ENCODE data around the gene DENND11. TPM values are rescaled to one million over a fixed set of nuclear protein-coding genes. Genes with fewer than 3 reads are reported as not detected.

DENND11 gene
- total RNA-seq, 1 donor from 2014 or later = 9.5 TPM

GRCh38 chr7:141663081-141663849 is 38.7 kb downstream of the DENND11 start:
- Mint-ChIP-seq H3K4me3 (ENCODE audit: unreplicated experiment) (no peak overlapping the region), H3K27ac (ENCODE audit: unreplicated experiment) (no peak overlapping the region), H3K36me3 (ENCODE audit: unreplicated experiment) (peaks cover 5% of the 10 kb centered on the region), H3K4me1 (ENCODE audit: low read depth, unreplicated experiment) (peaks cover 1% of the 10 kb centered on the region), H3K27me3 (ENCODE audit: unreplicated experiment) (peaks cover 5% of the 10 kb centered on the region), H3K9me3 (ENCODE audit: unreplicated experiment) (no peaks in the 10 kb centered on the region)
- TF ChIP-seq, protein P1, sequence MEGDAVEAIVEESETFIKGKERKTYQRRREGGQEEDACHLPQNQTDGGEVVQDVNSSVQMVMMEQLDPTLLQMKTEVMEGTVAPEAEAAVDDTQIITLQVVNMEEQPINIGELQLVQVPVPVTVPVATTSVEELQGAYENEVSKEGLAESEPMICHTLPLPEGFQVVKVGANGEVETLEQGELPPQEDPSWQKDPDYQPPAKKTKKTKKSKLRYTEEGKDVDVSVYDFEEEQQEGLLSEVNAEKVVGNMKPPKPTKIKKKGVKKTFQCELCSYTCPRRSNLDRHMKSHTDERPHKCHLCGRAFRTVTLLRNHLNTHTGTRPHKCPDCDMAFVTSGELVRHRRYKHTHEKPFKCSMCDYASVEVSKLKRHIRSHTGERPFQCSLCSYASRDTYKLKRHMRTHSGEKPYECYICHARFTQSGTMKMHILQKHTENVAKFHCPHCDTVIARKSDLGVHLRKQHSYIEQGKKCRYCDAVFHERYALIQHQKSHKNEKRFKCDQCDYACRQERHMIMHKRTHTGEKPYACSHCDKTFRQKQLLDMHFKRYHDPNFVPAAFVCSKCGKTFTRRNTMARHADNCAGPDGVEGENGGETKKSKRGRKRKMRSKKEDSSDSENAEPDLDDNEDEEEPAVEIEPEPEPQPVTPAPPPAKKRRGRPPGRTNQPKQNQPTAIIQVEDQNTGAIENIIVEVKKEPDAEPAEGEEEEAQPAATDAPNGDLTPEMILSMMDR (IDR thresholded peaks at IDR 0.05; ENCODE audit: partially characterized antibody, unreplicated experiment) = no peak
- DNase-seq = no peak

DNA sequence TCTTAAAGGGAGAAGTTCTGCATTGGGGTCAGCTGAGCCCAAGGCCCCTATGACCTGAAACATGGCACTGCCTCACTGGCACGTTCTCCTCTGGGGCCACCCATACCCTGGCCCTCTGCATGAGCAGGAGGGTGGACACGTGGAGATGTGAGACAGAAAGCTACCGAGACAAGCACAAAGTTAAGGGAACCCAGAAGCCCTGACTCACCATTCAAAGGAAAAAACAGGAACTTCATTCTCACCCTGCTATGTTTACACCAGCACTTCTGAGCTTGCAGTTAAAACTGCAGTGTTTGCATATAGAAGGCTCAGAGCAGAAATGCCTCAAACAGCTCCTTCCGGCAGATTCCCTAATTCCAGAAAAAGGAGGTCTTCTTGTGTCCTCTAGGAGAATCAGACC is 41.7 kb downstream of the DENND11 start:
- TF ChIP-seq, protein P1 (IDR thresholded peaks at IDR 0.05; ENCODE audit: partially characterized antibody, unreplicated experiment) = no peak
- H3K36me3 Mint-ChIP-seq (ENCODE audit: unreplicated experiment) = peaks cover 5% of the 10 kb centered on the region
- no peak overlapping the region for H3K4me3 Mint-ChIP-seq (ENCODE audit: unreplicated experiment)
- H3K27ac Mint-ChIP-seq (ENCODE audit: unreplicated experiment) = no peak overlapping the region
- peaks cover 3% of the 10 kb centered on the region for H3K27me3 Mint-ChIP-seq (ENCODE audit: unreplicated experiment)
- no peaks in the 10 kb centered on the region for H3K9me3 Mint-ChIP-seq (ENCODE audit: unreplicated experiment)
- peaks cover 1% of the 10 kb centered on the region for H3K4me1 Mint-ChIP-seq (ENCODE audit: low read depth, unreplicated experiment)
- no peak for DNase-seq

GRCh38 chr7:141659501-141659900 is 42.5 kb downstream of the DENND11 start:
- no peaks in the 10 kb centered on the region for H3K9me3 Mint-ChIP-seq (ENCODE audit: unreplicated experiment)
- TF ChIP-seq, protein P1 (IDR thresholded peaks at IDR 0.05; ENCODE audit: partially characterized antibody, unreplicated experiment) = no peak
- no peak overlapping the region for H3K27ac Mint-ChIP-seq (ENCODE audit: unreplicated experiment)
- peaks cover 3% of the 10 kb centered on the region for H3K27me3 Mint-ChIP-seq (ENCODE audit: unreplicated experiment)
- no peak for DNase-seq
- peaks cover 3% of the 10 kb centered on the region for H3K4me1 Mint-ChIP-seq (ENCODE audit: low read depth, unreplicated experiment)
- H3K36me3 Mint-ChIP-seq (ENCODE audit: unreplicated experiment) = peaks cover 5% of the 10 kb centered on the region
- no peak overlapping the region for H3K4me3 Mint-ChIP-seq (ENCODE audit: unreplicated experiment)

- Mint-ChIP-seq H3K27me3 (ENCODE audit: unreplicated experiment) (no peaks in the 10 kb centered on the region), H3K4me3 (ENCODE audit: unreplicated experiment) (no peak overlapping the region), H3K27ac (ENCODE audit: unreplicated experiment) (peak overlapping the region; percentile 16), H3K9me3 (ENCODE audit: unreplicated experiment) (no peaks in the 10 kb centered on the region), H3K36me3 (ENCODE audit: unreplicated experiment) (no peaks in the 10 kb centered on the region), H3K4me1 (ENCODE audit: low read depth, unreplicated experiment) (peaks cover 21% of the 10 kb centered on the region)
- TF ChIP-seq, protein P1 (IDR thresholded peaks at IDR 0.05; ENCODE audit: partially characterized antibody, unreplicated experiment) = peak; percentile 62
- peak; percentile 63 for DNase-seq
Measured at GRCh38 chr7:141654551-141654950, 47.4 kb downstream of the DENND11 start.

- no peaks in the 10 kb centered on the region for H3K27me3 Mint-ChIP-seq (ENCODE audit: unreplicated experiment)
- H3K27ac Mint-ChIP-seq (ENCODE audit: unreplicated experiment) = peak overlapping the region; percentile 10
- TF ChIP-seq, protein P1 (IDR thresholded peaks at IDR 0.05; ENCODE audit: partially characterized antibody, unreplicated experiment) = no peak
- peak; percentile 28 for DNase-seq
- no peaks in the 10 kb centered on the region for H3K9me3 Mint-ChIP-seq (ENCODE audit: unreplicated experiment)
- H3K4me1 Mint-ChIP-seq (ENCODE audit: low read depth, unreplicated experiment) = peaks cover 20% of the 10 kb centered on the region
- no peak overlapping the region for H3K4me3 Mint-ChIP-seq (ENCODE audit: unreplicated experiment)
- H3K36me3 Mint-ChIP-seq (ENCODE audit: unreplicated experiment) = no peaks in the 10 kb centered on the region
Measured at GRCh38 chr7:141652691-141653090, 49.3 kb downstream of the DENND11 start.

All from glutamatergic neuron (in vitro differentiated cells).